Measurements from ENCODE around the gene RHOD.
A peak's percentile ranks its signal among the peaks of the same experiment; 100 is the strongest.

DNA sequence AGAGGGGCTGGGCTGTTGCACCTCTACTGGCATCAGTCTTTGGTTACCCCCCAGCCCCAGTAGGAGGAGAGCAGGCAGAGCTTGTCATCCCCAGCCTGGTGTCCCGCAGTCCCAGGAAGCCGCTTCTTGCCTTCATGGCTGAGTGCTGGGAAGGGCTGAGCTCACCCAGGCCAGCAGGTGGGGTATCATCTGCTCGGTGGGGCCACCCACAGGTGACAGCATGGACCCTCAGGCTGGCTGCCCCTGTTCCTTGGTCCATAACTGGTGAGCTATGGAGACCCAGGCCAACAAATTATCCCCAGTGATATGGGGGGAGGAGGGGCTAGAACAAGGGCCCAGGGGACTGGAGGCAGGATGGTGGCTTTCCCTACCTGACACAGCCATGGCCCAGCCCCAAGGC lies 6.5 kb upstream of the RHOD start:
- no peak for TF ChIP-seq RFX5 (IDR thresholded peaks at IDR 0.05; ENCODE audit: low read depth, low read length)
- TF ChIP-seq NRF1 (conservative IDR thresholded peaks at IDR 0.05; ENCODE audit: low read depth, low read length), result no peak
- TF ChIP-seq SUPT20H (IDR thresholded peaks at IDR 0.05; ENCODE audit: borderline replicate concordance, control insufficient read depth, low read depth, low read length), result no peak
- TF ChIP-seq, protein P1, sequence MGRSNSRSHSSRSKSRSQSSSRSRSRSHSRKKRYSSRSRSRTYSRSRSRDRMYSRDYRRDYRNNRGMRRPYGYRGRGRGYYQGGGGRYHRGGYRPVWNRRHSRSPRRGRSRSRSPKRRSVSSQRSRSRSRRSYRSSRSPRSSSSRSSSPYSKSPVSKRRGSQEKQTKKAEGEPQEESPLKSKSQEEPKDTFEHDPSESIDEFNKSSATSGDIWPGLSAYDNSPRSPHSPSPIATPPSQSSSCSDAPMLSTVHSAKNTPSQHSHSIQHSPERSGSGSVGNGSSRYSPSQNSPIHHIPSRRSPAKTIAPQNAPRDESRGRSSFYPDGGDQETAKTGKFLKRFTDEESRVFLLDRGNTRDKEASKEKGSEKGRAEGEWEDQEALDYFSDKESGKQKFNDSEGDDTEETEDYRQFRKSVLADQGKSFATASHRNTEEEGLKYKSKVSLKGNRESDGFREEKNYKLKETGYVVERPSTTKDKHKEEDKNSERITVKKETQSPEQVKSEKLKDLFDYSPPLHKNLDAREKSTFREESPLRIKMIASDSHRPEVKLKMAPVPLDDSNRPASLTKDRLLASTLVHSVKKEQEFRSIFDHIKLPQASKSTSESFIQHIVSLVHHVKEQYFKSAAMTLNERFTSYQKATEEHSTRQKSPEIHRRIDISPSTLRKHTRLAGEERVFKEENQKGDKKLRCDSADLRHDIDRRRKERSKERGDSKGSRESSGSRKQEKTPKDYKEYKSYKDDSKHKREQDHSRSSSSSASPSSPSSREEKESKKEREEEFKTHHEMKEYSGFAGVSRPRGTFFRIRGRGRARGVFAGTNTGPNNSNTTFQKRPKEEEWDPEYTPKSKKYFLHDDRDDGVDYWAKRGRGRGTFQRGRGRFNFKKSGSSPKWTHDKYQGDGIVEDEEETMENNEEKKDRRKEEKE (IDR thresholded peaks at IDR 0.05), result no peak
- TF ChIP-seq EZH2 (IDR thresholded peaks at IDR 0.05; ENCODE audit: borderline replicate concordance, control insufficient read depth, low read depth, low read length), result no peak
- TF ChIP-seq, protein P2, sequence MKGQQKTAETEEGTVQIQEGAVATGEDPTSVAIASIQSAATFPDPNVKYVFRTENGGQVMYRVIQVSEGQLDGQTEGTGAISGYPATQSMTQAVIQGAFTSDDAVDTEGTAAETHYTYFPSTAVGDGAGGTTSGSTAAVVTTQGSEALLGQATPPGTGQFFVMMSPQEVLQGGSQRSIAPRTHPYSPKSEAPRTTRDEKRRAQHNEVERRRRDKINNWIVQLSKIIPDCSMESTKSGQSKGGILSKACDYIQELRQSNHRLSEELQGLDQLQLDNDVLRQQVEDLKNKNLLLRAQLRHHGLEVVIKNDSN (IDR thresholded peaks at IDR 0.05; ENCODE audit: borderline replicate concordance, extremely low read length, insufficient read depth, low read depth, low read length), result no peak
- TF ChIP-seq, protein P3, sequence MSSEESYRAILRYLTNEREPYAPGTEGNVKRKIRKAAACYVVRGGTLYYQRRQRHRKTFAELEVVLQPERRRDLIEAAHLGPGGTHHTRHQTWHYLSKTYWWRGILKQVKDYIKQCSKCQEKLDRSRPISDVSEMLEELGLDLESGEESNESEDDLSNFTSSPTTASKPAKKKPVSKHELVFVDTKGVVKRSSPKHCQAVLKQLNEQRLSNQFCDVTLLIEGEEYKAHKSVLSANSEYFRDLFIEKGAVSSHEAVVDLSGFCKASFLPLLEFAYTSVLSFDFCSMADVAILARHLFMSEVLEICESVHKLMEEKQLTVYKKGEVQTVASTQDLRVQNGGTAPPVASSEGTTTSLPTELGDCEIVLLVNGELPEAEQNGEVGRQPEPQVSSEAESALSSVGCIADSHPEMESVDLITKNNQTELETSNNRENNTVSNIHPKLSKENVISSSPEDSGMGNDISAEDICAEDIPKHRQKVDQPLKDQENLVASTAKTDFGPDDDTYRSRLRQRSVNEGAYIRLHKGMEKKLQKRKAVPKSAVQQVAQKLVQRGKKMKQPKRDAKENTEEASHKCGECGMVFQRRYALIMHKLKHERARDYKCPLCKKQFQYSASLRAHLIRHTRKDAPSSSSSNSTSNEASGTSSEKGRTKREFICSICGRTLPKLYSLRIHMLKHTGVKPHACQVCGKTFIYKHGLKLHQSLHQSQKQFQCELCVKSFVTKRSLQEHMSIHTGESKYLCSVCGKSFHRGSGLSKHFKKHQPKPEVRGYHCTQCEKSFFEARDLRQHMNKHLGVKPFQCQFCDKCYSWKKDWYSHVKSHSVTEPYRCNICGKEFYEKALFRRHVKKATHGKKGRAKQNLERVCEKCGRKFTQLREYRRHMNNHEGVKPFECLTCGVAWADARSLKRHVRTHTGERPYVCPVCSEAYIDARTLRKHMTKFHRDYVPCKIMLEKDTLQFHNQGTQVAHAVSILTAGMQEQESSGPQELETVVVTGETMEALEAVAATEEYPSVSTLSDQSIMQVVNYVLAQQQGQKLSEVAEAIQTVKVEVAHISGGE (CRISPR knock-in tag; IDR thresholded peaks at IDR 0.05), result no peak
- no peak for TF ChIP-seq CBX5 (IDR thresholded peaks at IDR 0.05; ENCODE audit: low read depth)
- no peak for TF ChIP-seq FOXM1 (IDR thresholded peaks at IDR 0.05; ENCODE audit: low read depth, low read length)
- TF ChIP-seq, protein P4, sequence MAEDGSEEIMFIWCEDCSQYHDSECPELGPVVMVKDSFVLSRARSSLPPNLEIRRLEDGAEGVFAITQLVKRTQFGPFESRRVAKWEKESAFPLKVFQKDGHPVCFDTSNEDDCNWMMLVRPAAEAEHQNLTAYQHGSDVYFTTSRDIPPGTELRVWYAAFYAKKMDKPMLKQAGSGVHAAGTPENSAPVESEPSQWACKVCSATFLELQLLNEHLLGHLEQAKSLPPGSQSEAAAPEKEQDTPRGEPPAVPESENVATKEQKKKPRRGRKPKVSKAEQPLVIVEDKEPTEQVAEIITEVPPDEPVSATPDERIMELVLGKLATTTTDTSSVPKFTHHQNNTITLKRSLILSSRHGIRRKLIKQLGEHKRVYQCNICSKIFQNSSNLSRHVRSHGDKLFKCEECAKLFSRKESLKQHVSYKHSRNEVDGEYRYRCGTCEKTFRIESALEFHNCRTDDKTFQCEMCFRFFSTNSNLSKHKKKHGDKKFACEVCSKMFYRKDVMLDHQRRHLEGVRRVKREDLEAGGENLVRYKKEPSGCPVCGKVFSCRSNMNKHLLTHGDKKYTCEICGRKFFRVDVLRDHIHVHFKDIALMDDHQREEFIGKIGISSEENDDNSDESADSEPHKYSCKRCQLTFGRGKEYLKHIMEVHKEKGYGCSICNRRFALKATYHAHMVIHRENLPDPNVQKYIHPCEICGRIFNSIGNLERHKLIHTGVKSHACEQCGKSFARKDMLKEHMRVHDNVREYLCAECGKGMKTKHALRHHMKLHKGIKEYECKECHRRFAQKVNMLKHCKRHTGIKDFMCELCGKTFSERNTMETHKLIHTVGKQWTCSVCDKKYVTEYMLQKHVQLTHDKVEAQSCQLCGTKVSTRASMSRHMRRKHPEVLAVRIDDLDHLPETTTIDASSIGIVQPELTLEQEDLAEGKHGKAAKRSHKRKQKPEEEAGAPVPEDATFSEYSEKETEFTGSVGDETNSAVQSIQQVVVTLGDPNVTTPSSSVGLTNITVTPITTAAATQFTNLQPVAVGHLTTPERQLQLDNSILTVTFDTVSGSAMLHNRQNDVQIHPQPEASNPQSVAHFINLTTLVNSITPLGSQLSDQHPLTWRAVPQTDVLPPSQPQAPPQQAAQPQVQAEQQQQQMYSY (CRISPR knock-in tag; IDR thresholded peaks at IDR 0.05), result no peak
- TF ChIP-seq, protein P5, sequence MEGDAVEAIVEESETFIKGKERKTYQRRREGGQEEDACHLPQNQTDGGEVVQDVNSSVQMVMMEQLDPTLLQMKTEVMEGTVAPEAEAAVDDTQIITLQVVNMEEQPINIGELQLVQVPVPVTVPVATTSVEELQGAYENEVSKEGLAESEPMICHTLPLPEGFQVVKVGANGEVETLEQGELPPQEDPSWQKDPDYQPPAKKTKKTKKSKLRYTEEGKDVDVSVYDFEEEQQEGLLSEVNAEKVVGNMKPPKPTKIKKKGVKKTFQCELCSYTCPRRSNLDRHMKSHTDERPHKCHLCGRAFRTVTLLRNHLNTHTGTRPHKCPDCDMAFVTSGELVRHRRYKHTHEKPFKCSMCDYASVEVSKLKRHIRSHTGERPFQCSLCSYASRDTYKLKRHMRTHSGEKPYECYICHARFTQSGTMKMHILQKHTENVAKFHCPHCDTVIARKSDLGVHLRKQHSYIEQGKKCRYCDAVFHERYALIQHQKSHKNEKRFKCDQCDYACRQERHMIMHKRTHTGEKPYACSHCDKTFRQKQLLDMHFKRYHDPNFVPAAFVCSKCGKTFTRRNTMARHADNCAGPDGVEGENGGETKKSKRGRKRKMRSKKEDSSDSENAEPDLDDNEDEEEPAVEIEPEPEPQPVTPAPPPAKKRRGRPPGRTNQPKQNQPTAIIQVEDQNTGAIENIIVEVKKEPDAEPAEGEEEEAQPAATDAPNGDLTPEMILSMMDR (IDR thresholded peaks at IDR 0.05 in 2 of 3, conservative IDR thresholded peaks at IDR 0.05 in 1 of 3; ENCODE audit: control insufficient read depth in 2 of 3, extremely low read depth in 1 of 3, insufficient read depth in 1 of 3, low read depth in 3 of 3, low read length in 3 of 3), result 0 out of 6 replicates have a peak, but pooled peaks of 1 of the 3 experiments have one; percentile 10
